ENCODE measurements around the gene XRN2.
A peak's percentile ranks its signal among the peaks of the same experiment; 100 is the strongest.

The XRN2 gene

DNA sequence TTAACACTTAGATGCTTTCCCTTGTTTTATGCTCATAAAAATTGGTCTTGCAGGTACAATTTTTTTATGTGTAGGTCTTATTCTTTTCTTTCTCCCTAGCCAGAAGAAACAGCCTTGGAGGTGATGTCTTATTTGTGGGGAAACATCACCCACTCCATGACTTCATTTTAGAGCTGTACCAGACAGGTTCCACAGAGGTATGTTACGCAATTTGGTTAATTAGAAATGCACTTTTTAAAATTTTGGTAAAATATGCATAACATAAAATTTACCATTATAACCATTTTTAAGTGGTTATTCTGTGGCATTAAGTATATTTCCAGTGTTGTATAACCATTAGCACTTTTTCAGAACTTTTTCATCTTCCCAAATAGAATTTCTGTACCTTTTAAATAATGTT, 52.9 kb downstream of the XRN2 start:
- TF ChIP-seq CTCF (IDR thresholded peaks at IDR 0.05; ENCODE audit: poor library complexity, severe bottlenecking) = no peak
- no peak for ATAC-seq (ENCODE audit: low read depth)
- Histone ChIP-seq H3K9me3 (ENCODE audit: severe bottlenecking) (no peaks in the 10 kb centered on the region), H3K4me3 (ENCODE audit: severe bottlenecking) (no peak overlapping the region), H3K27me3 (ENCODE audit: insufficient read depth, poor library complexity, severe bottlenecking) (no peaks in the 10 kb centered on the region), H3K27ac (ENCODE audit: poor library complexity, severe bottlenecking) (no peak overlapping the region), H3K4me1 (ENCODE audit: insufficient read depth, poor library complexity, severe bottlenecking) (peaks cover 6% of the 10 kb centered on the region), H3K36me3 (ENCODE audit: low read depth) (peaks cover 68% of the 10 kb centered on the region)
- DNase-seq (ENCODE audit: low spot score) = no peak

GRCh38 chr20:21356386-21356785, 53.3 kb downstream of the XRN2 start:
- Histone ChIP-seq H3K36me3 (ENCODE audit: low read depth) (peaks cover 64% of the 10 kb centered on the region), H3K4me1 (ENCODE audit: insufficient read depth, poor library complexity, severe bottlenecking) (peaks cover 10% of the 10 kb centered on the region), H3K9me3 (ENCODE audit: severe bottlenecking) (no peaks in the 10 kb centered on the region), H3K27me3 (ENCODE audit: insufficient read depth, poor library complexity, severe bottlenecking) (no peaks in the 10 kb centered on the region), H3K4me3 (ENCODE audit: severe bottlenecking) (no peak overlapping the region), H3K27ac (ENCODE audit: poor library complexity, severe bottlenecking) (no peak overlapping the region)
- ATAC-seq (ENCODE audit: low read depth) (no peak), DNase-seq (ENCODE audit: low spot score) (no peak)
- TF ChIP-seq CTCF (IDR thresholded peaks at IDR 0.05; ENCODE audit: poor library complexity, severe bottlenecking) = no peak

- H3K9me3 ChIP-seq (ENCODE audit: severe bottlenecking) = no peaks in the 10 kb centered on the region
- DNase-seq (ENCODE audit: low spot score) = no peak
- H3K4me1 ChIP-seq (ENCODE audit: insufficient read depth, poor library complexity, severe bottlenecking) = peaks cover 14% of the 10 kb centered on the region
- H3K27me3 ChIP-seq (ENCODE audit: insufficient read depth, poor library complexity, severe bottlenecking) = no peaks in the 10 kb centered on the region
- no peak overlapping the region for H3K4me3 ChIP-seq (ENCODE audit: severe bottlenecking)
- H3K27ac ChIP-seq (ENCODE audit: poor library complexity, severe bottlenecking) = no peak overlapping the region
- peaks cover 68% of the 10 kb centered on the region for H3K36me3 ChIP-seq (ENCODE audit: low read depth)
- no peak for TF ChIP-seq CTCF (IDR thresholded peaks at IDR 0.05; ENCODE audit: poor library complexity, severe bottlenecking)
- no peak for ATAC-seq (ENCODE audit: low read depth)
Measured at GRCh38 chr20:21357844-21358243, 54.7 kb downstream of the XRN2 start.

- Histone ChIP-seq H3K9me3 (ENCODE audit: severe bottlenecking) (no peaks in the 10 kb centered on the region), H3K36me3 (ENCODE audit: low read depth) (peaks cover 77% of the 10 kb centered on the region), H3K27ac (ENCODE audit: poor library complexity, severe bottlenecking) (no peak overlapping the region), H3K27me3 (ENCODE audit: insufficient read depth, poor library complexity, severe bottlenecking) (no peaks in the 10 kb centered on the region), H3K4me1 (ENCODE audit: insufficient read depth, poor library complexity, severe bottlenecking) (peaks cover 13% of the 10 kb centered on the region), H3K4me3 (ENCODE audit: severe bottlenecking) (no peak overlapping the region)
- no peak for DNase-seq (ENCODE audit: low spot score)
- no peak for ATAC-seq (ENCODE audit: low read depth)
- TF ChIP-seq CTCF (IDR thresholded peaks at IDR 0.05; ENCODE audit: poor library complexity, severe bottlenecking) = no peak
Measured at GRCh38 chr20:21358737-21359136, 55.6 kb downstream of the XRN2 start.

GRCh38 chr20:21360705-21361104, 57.6 kb downstream of the XRN2 start:
- Histone ChIP-seq H3K4me3 (ENCODE audit: severe bottlenecking) (no peak overlapping the region), H3K9me3 (ENCODE audit: severe bottlenecking) (no peaks in the 10 kb centered on the region), H3K4me1 (ENCODE audit: insufficient read depth, poor library complexity, severe bottlenecking) (peaks cover 13% of the 10 kb centered on the region), H3K36me3 (ENCODE audit: low read depth) (peaks cover 76% of the 10 kb centered on the region), H3K27me3 (ENCODE audit: insufficient read depth, poor library complexity, severe bottlenecking) (no peaks in the 10 kb centered on the region), H3K27ac (ENCODE audit: poor library complexity, severe bottlenecking) (peak overlapping the region; percentile 54)
- ATAC-seq (ENCODE audit: low read depth) (peak; percentile 52), DNase-seq (ENCODE audit: low spot score) (no peak)
- no peak for TF ChIP-seq CTCF (IDR thresholded peaks at IDR 0.05; ENCODE audit: poor library complexity, severe bottlenecking)
